HEK293 (cell line): ENCODE results near the gene MRPL20.

Source experiments
- BCL6B ChIP-seq: fragments of 450-650 bp; formaldehyde crosslinking; IDR thresholded peaks from 2 replicates; pipeline ENCODE4 v1.5.1; 2017; ENCODE audit warnings: missing biosample characterization, missing genetic modification characterization
- INSM2 ChIP-seq: fragments of 450-650 bp; formaldehyde crosslinking; IDR thresholded peaks from 2 replicates; pipeline ENCODE4 v1.5.1; 2016; ENCODE audit warnings: missing biosample characterization, missing genetic modification characterization
- KLF8 ChIP-seq: fragments of 450-650 bp; formaldehyde crosslinking; IDR thresholded peaks from 2 replicates; pipeline ENCODE4 v1.5.1; 2016; ENCODE audit warnings: missing biosample characterization, missing genetic modification characterization
- PRDM6 ChIP-seq: fragments of 450-650 bp; formaldehyde crosslinking; IDR thresholded peaks from 2 replicates; pipeline ENCODE4 v1.5.1; 2017; ENCODE audit warnings: missing biosample characterization, missing genetic modification characterization
- SP2 ChIP-seq: fragments of 450-650 bp; formaldehyde crosslinking; IDR thresholded peaks from 2 replicates; pipeline ENCODE4 v1.5.1; 2016; ENCODE audit warnings: missing biosample characterization, missing genetic modification characterization
- WT1 ChIP-seq: fragments of 450-650 bp; formaldehyde crosslinking; IDR thresholded peaks from 2 replicates; pipeline ENCODE4 v1.5.1; 2016; ENCODE audit warnings: missing biosample characterization, missing genetic modification characterization
- ZBTB49 ChIP-seq: fragments of 450-650 bp; formaldehyde crosslinking; IDR thresholded peaks from 2 replicates; pipeline ENCODE4 v1.5.1; 2016; ENCODE audit warnings: missing biosample characterization, missing genetic modification characterization, low read depth
- ZFHX2 ChIP-seq: fragments of 450-650 bp; formaldehyde crosslinking; conservative IDR thresholded peaks from 2 replicates; pipeline ENCODE4 v1.5.1; 2016; ENCODE audit warnings: missing biosample characterization, missing genetic modification characterization
- ZFP37 ChIP-seq: fragments of 450-650 bp; formaldehyde crosslinking; IDR thresholded peaks from 2 replicates; pipeline ENCODE4 v1.5.1; 2016; ENCODE audit warnings: missing biosample characterization, missing genetic modification characterization
- ZNF2 ChIP-seq: fragments of 450-650 bp; formaldehyde crosslinking; IDR thresholded peaks from 2 replicates; pipeline ENCODE4 v1.5.1; 2016; ENCODE audit warnings: missing biosample characterization, missing genetic modification characterization
- ZNF23 ChIP-seq: fragments of 450-650 bp; formaldehyde crosslinking; IDR thresholded peaks from 2 replicates; pipeline ENCODE4 v1.5.1; 2016; ENCODE audit warnings: missing biosample characterization, missing genetic modification characterization, borderline replicate concordance
- ZNF266 ChIP-seq: fragments of 450-650 bp; formaldehyde crosslinking; IDR thresholded peaks from 2 replicates; pipeline ENCODE4 v1.5.1; 2016; ENCODE audit warnings: missing biosample characterization, missing genetic modification characterization, low read depth
- ZNF311 ChIP-seq: fragments of 450-650 bp; formaldehyde crosslinking; IDR thresholded peaks from 2 replicates; pipeline ENCODE4 v1.5.1; 2017; ENCODE audit warnings: missing biosample characterization, missing genetic modification characterization, borderline replicate concordance
- ZNF423 ChIP-seq: fragments of 450-650 bp; formaldehyde crosslinking; IDR thresholded peaks from 2 replicates; pipeline ENCODE4 v1.5.1; 2016; ENCODE audit warnings: missing biosample characterization, missing genetic modification characterization
- ZNF501 ChIP-seq: fragments of 450-650 bp; formaldehyde crosslinking; IDR thresholded peaks from 2 replicates; pipeline ENCODE4 v1.5.1; 2016; ENCODE audit warnings: missing biosample characterization, missing genetic modification characterization
- ZNF513 ChIP-seq: fragments of 450-650 bp; IDR thresholded peaks from 2 replicates; pipeline ENCODE4 v1.5.1; 2018; ENCODE audit warnings: missing biosample characterization, missing genetic modification characterization
- ZNF549 ChIP-seq: fragments of 450-650 bp; IDR thresholded peaks from 2 replicates; pipeline ENCODE4 v1.5.1; 2018; ENCODE audit warnings: missing biosample characterization, missing genetic modification characterization, mild to moderate bottlenecking, inconsistent platforms, moderate library complexity
- ZNF560 ChIP-seq: fragments of 450-650 bp; formaldehyde crosslinking; IDR thresholded peaks from 2 replicates; pipeline ENCODE4 v1.5.1; 2017; ENCODE audit warnings: missing biosample characterization, missing genetic modification characterization, borderline replicate concordance
- ZNF561 ChIP-seq: fragments of 450-650 bp; IDR thresholded peaks from 2 replicates; pipeline ENCODE4 v1.5.1; 2018; ENCODE audit warnings: missing biosample characterization, missing genetic modification characterization, borderline replicate concordance
- ZNF623 ChIP-seq: fragments of 450-650 bp; formaldehyde crosslinking; IDR thresholded peaks from 2 replicates; pipeline ENCODE4 v1.5.1; 2016; ENCODE audit warnings: missing biosample characterization, missing genetic modification characterization
- ZNF704 ChIP-seq: fragments of 450-650 bp; formaldehyde crosslinking; IDR thresholded peaks from 2 replicates; pipeline ENCODE4 v1.5.1; 2016; ENCODE audit warnings: missing biosample characterization, missing genetic modification characterization
- ZNF747 ChIP-seq: fragments of 450-650 bp; formaldehyde crosslinking; IDR thresholded peaks from 2 replicates; pipeline ENCODE4 v1.5.1; 2016; ENCODE audit warnings: missing biosample characterization, missing genetic modification characterization
- ZNF76 ChIP-seq: fragments of 450-650 bp; formaldehyde crosslinking; IDR thresholded peaks from 2 replicates; pipeline ENCODE4; 2016; ENCODE audit warnings: low read depth, missing biosample characterization, missing genetic modification characterization, borderline replicate concordance

The MRPL20 gene

GRCh38 chr1:1399872-1400575 lies 7.1 kb downstream of the MRPL20 start (continued):
- TF ChIP-seq BCL6B (no peak), ZNF423 (tag by site-specific recombination) (no peak), ZNF266 (no peak), ZNF623 (0 out of 2 replicates have a peak, but pooled peaks have one; percentile 20), ZFHX2 (tag by site-specific recombination) (no peak), WT1 (no peak), ZNF23 (tag by site-specific recombination) (no peak), PRDM6 (no peak), KLF8 (tag by site-specific recombination) (no peak), ZNF704 (no peak), ZNF560 (tag by site-specific recombination) (no peak), ZNF561 (tag by site-specific recombination) (no peak), ZNF76 (tag by site-specific recombination) (no peak), ZBTB49 (tag by site-specific recombination) (no peak), ZFP37 (tag by site-specific recombination) (0 out of 2 replicates have a peak, but pooled peaks have one; percentile 20), ZNF311 (tag by site-specific recombination) (no peak), ZNF549 (tag by site-specific recombination) (no peak), ZNF2 (tag by site-specific recombination) (peak; percentile 85), ZNF501 (tag by site-specific recombination) (peak; percentile 45), ZNF513 (no peak), SP2 (tag by site-specific recombination) (no peak), ZNF747 (tag by site-specific recombination) (no peak), INSM2 (tag by site-specific recombination) (no peak)
